Retinal pigment epithelial cell (primary cell): ENCODE results near the gene HACD1.

Experiments
- DNase-seq: peaks from one replicate; pipeline ENCODE4 v3.0.0-alpha.2; 2010; ENCODE audit warnings: low read depth
- H3K4me3 ChIP-seq: 2 replicates; pipeline ENCODE4 v1.5.1; 2011; ENCODE audit warnings: mild to moderate bottlenecking, low read length, control low read depth, moderate library complexity
- TF ChIP-seq, protein P1 (sequence below): conservative IDR thresholded peaks from 2 replicates; pipeline ENCODE4 v1.5.1; 2011; ENCODE audit warnings: low read depth, low read length, control low read depth, inconsistent platforms

Gene HACD1

DNA sequence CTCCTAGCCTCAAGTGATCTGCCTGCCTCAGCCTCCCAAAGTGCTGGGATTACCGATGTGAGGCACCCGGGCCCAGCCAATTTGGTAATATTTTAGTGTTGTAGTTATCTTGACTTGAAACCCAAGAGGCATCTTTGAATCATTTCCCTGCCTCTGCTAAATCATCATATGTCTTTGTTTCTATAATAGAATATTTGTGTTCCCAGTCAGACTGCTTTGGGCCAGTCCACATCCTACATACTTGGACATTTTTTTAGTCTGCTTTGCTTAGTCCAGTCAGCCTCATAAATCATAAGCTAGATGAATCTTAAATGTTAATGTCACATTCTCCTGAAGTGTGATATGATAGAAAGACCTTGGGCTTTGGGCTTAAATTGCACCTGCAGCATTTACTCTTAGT, 32.7 kb upstream of the HACD1 start:
- no peak overlapping the region for H3K4me3 ChIP-seq
- TF ChIP-seq, protein P1, sequence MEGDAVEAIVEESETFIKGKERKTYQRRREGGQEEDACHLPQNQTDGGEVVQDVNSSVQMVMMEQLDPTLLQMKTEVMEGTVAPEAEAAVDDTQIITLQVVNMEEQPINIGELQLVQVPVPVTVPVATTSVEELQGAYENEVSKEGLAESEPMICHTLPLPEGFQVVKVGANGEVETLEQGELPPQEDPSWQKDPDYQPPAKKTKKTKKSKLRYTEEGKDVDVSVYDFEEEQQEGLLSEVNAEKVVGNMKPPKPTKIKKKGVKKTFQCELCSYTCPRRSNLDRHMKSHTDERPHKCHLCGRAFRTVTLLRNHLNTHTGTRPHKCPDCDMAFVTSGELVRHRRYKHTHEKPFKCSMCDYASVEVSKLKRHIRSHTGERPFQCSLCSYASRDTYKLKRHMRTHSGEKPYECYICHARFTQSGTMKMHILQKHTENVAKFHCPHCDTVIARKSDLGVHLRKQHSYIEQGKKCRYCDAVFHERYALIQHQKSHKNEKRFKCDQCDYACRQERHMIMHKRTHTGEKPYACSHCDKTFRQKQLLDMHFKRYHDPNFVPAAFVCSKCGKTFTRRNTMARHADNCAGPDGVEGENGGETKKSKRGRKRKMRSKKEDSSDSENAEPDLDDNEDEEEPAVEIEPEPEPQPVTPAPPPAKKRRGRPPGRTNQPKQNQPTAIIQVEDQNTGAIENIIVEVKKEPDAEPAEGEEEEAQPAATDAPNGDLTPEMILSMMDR: no peak
- DNase-seq: no peak

DNA sequence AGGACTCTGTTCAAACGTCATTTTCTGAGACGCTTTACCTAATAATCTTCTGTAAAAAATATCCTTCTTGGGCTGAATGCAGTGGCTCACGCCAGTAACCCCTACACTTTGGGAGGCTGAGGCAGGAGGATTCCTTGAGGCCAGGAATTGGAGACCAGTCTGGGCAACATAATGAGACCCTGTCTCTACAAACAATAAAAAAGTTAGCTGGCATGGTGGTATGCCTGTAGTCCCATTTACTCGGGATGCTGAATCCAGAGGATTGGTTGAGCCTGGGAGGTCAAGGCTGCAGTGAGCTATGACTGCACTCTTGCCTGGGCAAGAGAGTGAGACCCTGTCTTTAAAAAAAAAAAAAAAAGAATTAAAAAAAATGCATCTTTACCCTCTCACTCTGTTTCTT, 31.9 kb upstream of the HACD1 start:
- no peak overlapping the region for H3K4me3 ChIP-seq
- no peak for DNase-seq
- TF ChIP-seq, protein P1: no peak

DNA sequence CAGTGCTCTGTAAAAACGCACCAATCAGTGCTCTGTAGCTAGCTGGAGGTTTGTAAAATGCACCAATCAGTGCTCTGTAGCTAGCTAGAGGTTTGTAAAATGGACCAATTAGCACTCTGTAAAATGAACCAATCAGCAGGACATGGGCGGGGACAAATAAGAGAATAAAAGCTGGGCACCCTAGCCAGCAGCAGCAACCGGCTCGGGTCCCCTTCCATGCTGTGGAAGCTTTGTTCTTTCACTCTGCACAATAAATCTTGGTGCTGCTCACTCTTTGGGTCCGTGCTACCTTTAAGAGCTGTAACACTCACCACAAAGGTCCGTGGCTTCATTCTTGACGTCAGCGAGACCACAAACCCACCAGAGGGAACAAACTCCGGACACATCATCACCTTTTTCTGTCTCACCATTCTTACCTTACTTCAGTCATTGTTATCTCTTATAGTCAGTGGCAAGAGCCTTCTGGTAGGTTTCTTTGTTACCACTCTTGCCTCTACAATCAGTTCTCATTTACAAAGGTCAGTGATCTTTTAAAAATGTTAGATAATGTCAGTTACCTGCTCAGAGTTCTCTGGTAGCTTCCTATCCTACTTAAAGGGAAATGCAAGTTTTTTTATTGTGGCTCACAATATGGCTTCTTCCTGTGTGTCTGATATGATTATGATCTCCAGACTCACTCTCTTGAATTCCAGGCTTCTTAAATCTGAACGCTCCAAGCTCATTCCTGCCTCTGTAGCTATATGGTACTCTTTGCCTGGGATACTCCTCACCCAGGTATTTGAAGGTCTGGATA, 31.3 kb upstream of the HACD1 start:
- no peak for DNase-seq
- no peak overlapping the region for H3K4me3 ChIP-seq
- TF ChIP-seq, protein P1: no peak

DNA sequence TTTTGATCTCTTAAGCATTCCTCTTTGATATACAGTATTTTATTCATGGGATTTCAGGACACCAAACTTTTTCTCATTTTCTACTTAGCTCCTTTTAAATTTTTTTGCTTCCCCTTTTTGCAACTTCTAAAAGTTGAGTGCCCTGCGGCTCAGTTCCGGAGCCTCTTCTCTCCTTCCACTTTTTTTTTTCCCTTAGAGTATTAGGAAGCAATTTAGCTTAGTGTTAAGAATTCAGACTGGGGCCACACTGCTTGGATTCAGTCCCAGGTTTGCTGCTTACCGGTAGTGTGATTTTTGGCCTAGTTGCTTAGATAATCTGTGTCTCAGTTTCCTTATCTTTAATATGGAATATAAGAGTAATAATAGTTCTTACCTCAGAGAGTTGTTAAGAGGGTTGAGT, 30.2 kb upstream of the HACD1 start:
- DNase-seq: no peak
- H3K4me3 ChIP-seq: peak overlapping the region; percentile 19
- TF ChIP-seq, protein P1: no peak

DNA sequence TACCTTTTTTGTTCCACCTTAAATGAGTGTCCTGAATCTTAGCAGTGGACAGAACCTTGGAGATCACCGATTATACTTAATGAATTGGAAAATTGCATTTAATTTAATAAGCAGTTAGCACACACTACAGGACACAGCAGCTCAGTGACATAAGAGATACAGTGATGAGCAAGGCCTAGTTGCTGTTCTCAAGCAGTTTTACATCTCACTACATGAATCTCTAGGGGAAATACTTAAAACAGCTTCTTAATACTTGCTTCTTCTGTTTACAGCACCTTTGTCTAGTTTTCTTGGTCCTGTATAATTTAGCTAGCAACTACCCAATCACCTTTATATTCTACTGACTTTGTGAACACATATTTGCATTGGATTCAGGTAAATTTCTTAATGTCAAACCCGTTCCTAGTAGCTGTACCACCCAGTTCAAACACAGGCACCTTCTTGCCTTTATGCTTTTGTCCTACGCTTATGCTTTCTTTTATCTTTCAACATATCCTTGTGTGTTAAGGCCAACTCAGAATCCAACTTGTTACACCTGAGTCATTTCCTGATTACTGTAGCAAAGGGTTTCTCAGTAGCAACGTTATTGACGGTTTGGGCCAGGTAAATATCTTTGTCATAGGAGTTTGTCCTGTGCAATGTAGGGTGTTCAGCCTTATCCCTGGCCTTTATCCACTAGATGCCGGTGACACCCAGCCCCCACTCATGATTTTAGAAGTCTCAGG, 28.6 kb upstream of the HACD1 start:
- TF ChIP-seq, protein P1: no peak
- H3K4me3 ChIP-seq: peak overlapping the region; percentile 98
- no peak for DNase-seq

DNA sequence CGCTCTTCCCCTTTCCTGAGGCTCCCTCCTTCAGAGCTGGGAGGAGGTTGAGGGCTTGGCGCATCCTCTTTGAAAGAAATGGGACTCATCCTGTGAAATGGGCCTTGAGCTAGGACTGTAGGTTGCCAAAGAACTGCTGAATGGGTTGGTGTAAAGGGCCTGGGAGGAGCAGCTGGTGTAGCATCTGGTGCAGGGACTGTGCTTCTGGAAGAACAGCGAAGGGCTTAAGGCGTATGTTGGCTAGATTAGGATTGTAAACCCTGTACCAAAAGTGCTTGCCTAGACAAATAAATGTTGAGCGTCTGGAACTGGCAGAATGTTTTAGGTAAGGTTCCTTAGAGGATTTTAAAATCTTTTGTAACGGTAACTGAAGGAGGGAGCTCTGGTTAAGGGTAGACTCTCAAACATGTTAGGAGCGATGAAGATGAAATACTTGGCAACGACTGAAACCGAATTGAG, 27.3 kb upstream of the HACD1 start:
- DNase-seq: no peak
- TF ChIP-seq, protein P1: no peak
- peak overlapping the region; percentile 98 for H3K4me3 ChIP-seq
